Measurements from ENCODE around the gene PAN3. TPM values are rescaled to one million over a fixed set of nuclear protein-coding genes. Genes with fewer than 3 reads are reported as not detected.

Gene PAN3
- total and polyA plus RNA-seq, 2 of the 8 experiments (the other 6 are each of a cell fraction or from before 2014, with no cell fraction given) = 12.7 to 39.3 TPM

- no peak for TF ChIP-seq CHD7 (IDR thresholded peaks at IDR 0.05; ENCODE audit: insufficient replicate concordance, low read length)
- no peak for TF ChIP-seq CBX8 (IDR thresholded peaks at IDR 0.05; ENCODE audit: borderline replicate concordance, low read depth, low read length)
- no peak for TF ChIP-seq CTBP2 (IDR thresholded peaks at IDR 0.05; ENCODE audit: borderline replicate concordance, insufficient read depth, insufficient read length, low read length)
Observed at GRCh38 chr13:28171266-28171665, 32.9 kb downstream of the PAN3 start (continued).
